ENCODE data around the gene EDAR.

The EDAR gene

DNA sequence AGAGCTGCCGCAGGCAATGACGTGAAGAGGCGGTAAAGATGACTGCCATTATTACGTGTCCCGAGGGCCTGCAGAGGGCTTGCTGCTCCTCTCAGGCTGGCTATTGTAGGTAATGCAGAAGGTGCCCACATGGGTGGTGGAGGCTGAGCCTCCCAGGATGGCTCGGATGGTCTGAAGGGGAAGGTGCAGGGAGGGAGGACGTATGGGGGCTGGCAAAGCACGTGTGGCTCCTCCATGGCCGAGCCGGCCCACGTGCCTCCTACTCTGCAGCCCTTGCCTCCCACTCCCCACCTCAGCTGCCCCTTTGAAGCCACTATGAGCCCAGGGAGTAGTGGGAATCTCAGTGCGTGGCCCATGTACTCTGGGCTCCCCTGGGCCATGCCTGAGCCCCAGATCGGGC is 48.9 kb downstream of the EDAR start:
- no peak for DNase-seq (ENCODE audit: low spot score)

- DNase-seq (ENCODE audit: low spot score): no peak
These were observed 50.8 kb downstream of the EDAR start for GRCh38 chr2:108938077-108938710.

GRCh38 chr2:108937367-108938017 is 51.5 kb downstream of the EDAR start:
- DNase-seq (ENCODE audit: low spot score): no peak

DNA sequence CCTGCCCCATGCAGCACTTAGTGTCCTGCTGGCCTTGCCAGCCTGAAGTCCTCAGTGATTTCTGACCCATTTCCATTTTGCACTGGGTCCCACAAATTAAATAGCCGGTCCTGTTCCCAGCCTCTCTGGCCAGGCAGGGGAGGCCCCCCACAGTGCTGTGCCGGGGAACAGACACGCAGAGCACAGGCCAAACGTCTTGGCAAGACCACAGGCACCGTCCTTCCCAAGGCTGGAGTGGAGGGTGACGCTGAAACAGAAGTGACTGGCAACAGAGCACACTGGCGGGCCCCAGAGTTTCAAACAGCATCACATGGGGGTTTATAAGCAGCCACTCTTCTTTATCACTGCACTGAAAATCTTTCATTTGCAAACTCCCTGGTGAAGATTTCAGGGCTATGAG is 52.2 kb downstream of the EDAR start:
- no peak for DNase-seq (ENCODE audit: low spot score)

DNA sequence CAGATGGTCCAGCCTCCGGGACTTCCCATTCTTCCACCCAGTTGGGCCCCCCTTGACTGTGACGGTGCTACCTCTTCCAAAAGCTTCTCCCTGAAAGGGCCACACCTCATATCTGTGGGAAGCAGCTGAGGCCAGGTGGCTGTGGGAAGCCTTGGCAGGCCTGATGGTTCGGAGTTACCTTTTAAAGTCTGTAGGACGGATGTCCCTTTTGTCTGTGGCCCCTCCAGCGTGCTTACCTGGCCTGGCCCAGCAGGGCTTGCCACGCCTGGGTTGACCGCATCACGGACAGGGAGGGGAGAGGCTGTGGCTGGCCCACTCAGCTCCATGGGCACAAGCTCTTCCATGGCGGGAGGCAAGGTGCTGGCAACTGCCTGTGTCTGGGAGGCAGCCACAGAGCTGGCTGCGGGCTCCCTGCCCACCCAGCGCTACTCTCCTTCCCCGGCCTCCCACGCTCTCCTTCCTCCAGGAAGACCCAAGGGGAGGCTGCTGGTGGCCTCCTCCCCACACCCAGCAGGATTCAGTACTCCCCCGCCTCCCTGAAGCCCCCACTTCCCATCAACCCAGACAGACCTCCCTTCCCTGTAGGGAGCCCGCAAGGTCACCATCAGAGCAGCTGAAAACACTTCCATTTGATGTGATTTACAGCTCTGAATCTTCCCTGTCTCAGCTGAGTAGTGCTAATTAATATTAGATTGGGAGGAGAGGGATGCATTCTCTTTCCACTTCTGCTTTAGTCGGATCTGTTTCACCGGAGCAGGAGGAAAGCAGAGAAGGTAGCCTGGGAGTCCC is 52.8 kb downstream of the EDAR start:
- no peak for DNase-seq (ENCODE audit: low spot score)

DNA sequence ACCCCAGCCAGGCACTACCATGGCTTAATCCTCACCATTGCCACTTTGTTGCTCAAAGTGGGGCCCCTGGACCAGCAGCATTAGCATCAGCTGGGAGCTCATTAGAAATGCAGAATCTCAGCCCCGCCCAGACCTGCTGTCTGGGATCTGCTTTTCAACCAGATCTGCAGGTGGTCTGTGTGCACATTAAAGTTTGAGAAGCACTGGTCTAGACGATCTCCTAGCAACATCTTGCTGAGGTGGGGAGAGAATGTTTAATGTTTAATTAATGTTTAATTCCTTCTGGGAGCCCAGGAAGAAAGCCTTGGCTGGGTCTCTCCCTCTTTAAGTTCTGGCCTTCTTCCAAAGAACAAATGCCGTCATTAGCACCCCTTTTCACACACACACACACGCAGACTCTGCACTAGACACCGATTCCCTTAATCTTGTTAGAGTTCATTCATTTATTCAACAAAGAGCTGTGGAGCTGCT is 53.7 kb downstream of the EDAR start:
- DNase-seq (ENCODE audit: low spot score): no peak

DNA sequence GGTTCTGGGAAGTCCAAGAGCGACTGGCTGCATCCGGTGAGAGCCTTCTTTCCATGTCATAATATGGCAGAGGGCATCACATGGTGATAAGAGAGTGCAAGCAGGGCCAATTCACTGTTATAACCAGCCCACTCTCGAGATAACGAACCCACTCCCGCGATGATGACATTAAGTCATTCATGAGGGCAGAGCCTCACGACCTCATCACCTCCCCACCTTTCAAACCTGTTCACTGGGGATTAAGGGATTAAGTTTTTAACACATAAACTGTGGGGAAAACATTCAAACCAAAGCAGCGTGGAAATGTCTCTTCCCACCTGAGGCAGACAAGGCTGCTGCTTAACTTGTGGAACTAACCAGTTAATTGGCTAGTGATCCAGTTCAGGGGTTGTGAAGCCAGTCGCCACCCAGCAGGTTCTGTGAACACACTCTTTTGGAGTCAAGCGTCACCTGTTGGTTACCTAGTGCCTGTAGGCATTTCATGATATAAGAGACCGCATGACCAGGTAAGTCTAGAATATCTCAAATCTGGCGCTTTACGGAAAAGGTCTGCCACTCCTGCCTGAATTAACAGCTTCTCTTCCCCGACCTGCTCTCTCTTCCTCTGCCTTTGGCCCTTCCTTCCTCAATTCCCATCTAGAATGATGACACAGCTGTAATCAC is 54.3 kb downstream of the EDAR start:
- DNase-seq (ENCODE audit: low spot score): no peak

DNA sequence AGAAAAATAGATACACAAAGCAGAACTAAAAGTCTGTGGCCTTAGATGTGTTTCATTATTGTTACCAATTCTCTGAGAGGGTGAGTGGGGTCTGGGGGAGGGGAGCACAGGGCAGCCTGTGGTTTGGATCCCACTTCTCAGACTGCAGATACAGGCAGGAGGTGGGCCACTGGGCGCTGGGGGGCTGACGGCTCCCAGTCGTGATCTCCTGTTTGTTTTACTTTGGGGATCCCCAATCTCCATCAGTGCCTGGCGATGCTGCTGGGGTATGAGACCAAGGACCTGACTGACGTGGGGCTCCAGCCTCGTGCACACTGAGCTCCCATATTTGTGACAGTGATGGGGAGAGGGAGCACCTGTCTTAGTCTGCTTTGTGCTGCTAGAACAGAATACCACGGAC is 54.9 kb downstream of the EDAR start:
- no peak for DNase-seq (ENCODE audit: low spot score)

DNA sequence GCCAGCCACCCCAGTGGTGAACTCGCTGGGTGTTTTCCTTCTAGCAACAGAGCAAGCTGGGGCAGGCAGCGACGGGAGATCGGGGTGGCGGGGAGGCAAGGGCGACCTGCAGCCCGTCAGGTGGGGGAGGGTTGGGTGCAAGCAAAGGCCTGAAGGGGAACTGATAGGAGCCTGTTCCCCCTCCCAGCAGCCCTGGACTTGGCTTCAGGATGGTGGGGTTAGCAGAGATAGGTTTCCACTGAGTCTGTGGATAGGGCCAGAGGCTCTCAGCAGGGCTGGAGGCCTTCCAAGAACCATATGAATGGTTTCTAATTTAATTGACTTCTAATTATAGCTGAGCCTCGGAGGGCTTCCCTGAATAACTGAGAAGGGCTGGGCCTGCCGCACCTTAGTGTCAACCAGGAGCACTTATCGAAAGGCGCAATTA is 55.3 kb downstream of the EDAR start:
- DNase-seq (ENCODE audit: low spot score): no peak

DNA sequence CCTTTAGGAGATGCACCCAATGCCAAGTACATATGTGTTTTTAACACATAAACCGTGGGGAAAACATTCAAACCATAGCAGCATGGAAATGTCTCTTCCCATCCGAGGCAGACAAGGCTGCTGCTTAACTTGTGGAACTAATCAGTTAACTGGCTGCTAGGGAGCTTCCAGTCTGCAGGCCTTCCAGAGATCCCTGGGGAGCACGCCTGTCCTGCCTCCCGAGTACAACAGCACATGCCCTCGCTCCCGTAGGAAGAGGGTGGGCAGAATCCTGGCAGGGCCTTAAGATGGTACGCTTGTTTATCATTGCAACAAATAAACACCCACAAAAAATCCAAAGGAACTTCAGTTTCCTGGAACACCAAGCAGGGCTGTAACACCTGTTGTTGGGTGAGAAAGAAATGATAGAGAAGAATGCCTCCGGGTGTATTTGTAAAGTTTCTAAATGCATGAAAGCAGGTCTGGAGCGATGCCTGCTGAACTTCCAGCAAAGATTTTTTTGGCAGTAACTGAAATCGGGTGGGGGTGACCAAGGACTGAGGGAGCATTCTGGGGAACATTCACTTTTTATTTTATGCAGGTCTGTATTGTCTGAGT is 56.2 kb downstream of the EDAR start:
- DNase-seq (ENCODE audit: low spot score): no peak

DNA sequence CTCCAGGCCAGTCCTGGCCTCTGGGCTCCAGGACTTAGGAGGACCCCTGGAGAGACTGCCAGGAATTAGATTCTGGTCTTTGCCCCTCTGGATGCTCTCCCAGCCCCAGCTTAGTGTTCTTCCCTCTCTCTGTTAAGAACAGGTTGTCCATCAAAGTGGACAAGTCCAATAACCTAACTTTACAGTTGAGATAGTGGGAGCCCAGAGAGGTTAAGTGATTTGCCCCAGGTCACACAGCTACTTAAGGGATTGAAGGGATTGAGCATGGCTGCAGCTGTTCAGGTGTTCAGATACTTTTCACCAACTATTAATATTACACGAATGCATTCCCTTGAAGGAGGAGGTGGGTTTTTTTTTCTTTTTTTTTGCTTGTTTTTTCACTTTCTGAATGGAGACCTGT is 57.6 kb downstream of the EDAR start:
- no peak for DNase-seq (ENCODE audit: low spot score)

- no peak for DNase-seq (ENCODE audit: low spot score)
These were observed 59.1 kb downstream of the EDAR start for GRCh38 chr2:108929807-108930425.

DNA sequence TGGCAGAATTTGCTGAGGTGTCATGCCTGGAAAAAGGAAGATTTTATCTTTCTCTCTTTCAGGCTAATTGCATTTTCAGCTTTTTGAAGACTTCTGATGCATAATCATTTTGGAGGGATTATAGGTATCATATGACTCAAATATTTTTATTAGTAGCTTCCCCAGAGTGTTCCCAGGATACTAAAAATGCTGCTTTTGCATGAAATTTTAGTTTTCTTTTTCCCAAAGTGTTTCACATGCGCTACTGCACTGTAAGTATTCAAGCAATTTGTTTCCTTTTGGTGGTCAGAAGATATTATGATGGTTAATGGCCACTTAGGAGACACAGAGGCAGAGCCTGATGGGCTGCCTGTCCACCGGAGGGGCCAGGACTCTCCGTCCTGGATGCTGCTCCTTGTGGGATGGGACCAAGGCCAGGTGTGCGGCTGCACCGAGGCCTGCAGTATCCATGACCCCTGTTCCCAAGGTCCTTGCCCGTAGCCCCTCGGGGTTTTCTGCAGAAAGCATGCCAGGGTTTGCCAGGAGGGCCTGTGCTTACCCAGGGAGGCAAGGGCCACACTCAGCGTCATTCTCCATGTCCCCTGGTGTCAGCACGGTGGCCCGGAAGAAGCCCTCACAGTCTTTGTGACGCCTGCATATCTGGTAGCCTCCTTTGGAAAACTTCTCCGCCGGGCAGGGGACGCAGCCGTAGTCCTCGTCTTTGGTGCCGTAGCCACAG is 60.2 kb downstream of the EDAR start:
- DNase-seq (ENCODE audit: low spot score): no peak

- peak; percentile 55 for DNase-seq (ENCODE audit: low spot score)
These were observed 60.9 kb downstream of the EDAR start for GRCh38 chr2:108927936-108928659.

DNA sequence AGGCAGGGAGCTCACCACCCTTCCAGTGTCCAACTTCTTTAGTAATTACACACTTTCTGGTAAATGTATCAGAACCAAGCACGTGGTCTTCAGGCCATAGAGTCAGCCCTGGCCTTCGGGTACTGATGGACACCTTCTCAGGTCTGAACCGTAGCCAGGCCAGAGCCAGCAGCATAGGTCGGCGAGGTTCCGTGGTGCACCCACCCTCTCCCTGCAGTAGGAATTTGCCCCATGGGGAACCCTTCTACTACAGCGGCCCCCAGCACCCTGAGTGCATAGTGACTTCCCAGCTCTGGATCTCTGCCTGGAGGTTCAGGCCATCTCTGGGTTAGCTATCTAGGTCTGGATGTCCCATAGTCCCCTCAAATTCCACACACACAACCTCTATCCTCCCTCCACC is 61.6 kb downstream of the EDAR start:
- no peak for DNase-seq (ENCODE audit: low spot score)

- no peak for DNase-seq (ENCODE audit: low spot score)
These were observed 62.2 kb downstream of the EDAR start for GRCh38 chr2:108926561-108927380.

GRCh38 chr2:108925735-108926134 is 63.3 kb downstream of the EDAR start:
- DNase-seq (ENCODE audit: low spot score): no peak

DNA sequence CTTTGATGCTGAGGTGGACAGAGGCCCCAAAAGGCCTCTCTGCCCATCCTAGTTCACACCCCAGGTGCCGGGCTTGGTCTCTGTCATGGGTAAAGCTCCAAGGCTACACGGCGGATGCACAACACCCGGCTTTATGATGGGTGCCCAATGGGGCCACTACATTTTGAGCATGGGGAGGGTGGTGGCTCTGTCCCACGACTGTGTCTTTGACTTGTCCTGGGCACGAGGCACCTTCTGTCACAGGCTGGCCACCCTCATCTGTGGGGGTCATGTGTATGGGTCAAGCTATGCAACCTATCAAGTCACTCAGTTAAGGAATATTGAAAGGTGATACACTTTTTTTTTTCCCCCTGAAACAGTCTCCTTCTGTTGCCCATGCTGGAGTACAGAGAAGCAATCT is 63.7 kb downstream of the EDAR start:
- no peak for DNase-seq (ENCODE audit: low spot score)

DNA sequence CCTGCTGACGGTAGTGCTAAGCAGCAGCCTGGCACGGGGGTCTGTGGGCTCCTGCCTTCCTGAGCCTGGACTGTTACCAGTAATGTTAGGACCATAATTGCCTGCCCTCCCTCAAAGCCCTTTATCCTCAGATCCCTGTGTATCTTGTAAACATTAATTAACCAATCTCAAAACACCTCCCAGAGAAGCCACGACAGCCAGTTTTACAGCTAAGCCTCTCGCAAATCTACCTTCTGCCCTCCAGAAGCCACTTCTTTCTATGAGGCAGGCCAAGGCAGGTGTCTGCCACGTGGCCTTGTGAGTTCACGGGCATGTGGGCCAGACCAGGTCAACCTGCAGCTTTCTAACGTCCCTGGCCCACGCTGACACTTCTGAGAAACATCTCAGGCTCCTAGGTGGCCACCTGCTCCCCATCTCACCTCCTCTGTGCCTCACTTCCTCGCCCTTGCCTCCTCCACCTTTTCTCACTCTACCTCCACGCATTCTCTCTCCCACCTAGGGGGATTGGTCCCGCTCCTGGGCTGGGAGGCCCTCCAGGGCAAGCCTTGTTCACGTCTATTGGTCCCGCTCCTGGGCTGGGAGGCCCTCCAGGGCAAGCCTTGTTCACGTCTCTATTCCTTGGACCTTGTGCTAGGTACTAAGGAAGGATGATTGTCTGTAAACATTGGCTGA is 64.3 kb downstream of the EDAR start:
- no peak for DNase-seq (ENCODE audit: low spot score)

All from RKO (cell line).